Liver (tissue), 9 donors: ENCODE measurements around the gene ADGRD1. TPM values are rescaled to one million over a fixed set of nuclear protein-coding genes. Genes with fewer than 3 reads are reported as not detected.

Experiments
- DNase-seq: peaks from one replicate; pipeline ENCODE4 v3.0.0-alpha.2; 2017; ENCODE audit warnings: low spot score
- H3K27ac ChIP-seq, 2 donors: one replicate each; pipeline ENCODE4 v1.7.0; 2013; ENCODE audit warnings: inconsistent platforms in 2 of 2, low read length in 2 of 2, control low read depth in 1 of 2, low read depth in 1 of 2, mild to moderate bottlenecking in 1 of 2
- H3K27me3 ChIP-seq, 4 donors: one replicate each; pipeline versions ENCODE4 v1.6.1 to v1.7.0; 2013; ENCODE audit warnings: low read length in 3 of 4, inconsistent platforms in 1 of 4, mild to moderate bottlenecking in 1 of 4, moderate library complexity in 1 of 4; ENCODE audit not compliant: control insufficient read depth in 4 of 4, insufficient read depth in 4 of 4
- H3K36me3 ChIP-seq, 4 donors: one replicate each; pipeline versions ENCODE4 v1.6.1 to v1.7.0; 2013; ENCODE audit warnings: low read length in 3 of 4, mild to moderate bottlenecking in 3 of 4, low read depth in 1 of 4, moderate library complexity in 1 of 4; ENCODE audit not compliant: control insufficient read depth in 4 of 4, insufficient read depth in 3 of 4
- H3K4me1 ChIP-seq, 4 donors: one replicate each; pipeline versions ENCODE4 v1.6.1 to v1.7.0; 2013; ENCODE audit warnings: low read length in 3 of 4, mild to moderate bottlenecking in 3 of 4, moderate library complexity in 1 of 4; ENCODE audit not compliant: control insufficient read depth in 4 of 4, insufficient read depth in 4 of 4
- H3K4me3 ChIP-seq, 3 donors: one replicate each; pipeline versions ENCODE4 v1.6.1 to v1.7.0; 2013; ENCODE audit warnings: low read length in 3 of 3, control low read depth in 1 of 3, low read depth in 1 of 3, mild to moderate bottlenecking in 1 of 3
- H3K9ac ChIP-seq, 2 donors: one replicate each; pipeline ENCODE4 v1.7.0; 2013; ENCODE audit warnings: low read length in 2 of 2, mild to moderate bottlenecking in 2 of 2, moderate library complexity in 2 of 2, control low read depth in 1 of 2, low read depth in 1 of 2
- H3K9me3 ChIP-seq, 4 donors: one replicate each; pipeline versions ENCODE4 v1.6.1 to v1.7.0; 2013; ENCODE audit warnings: low read length in 3 of 4; ENCODE audit not compliant: control insufficient read depth in 4 of 4
- ATF3 ChIP-seq: IDR thresholded peaks from 2 replicates; pipeline ENCODE4 v1.6.1; 2016; ENCODE audit warnings: antibody characterized with exemption
- CTCF ChIP-seq: fragments of 150-350 bp; IDR thresholded peaks from 2 replicates; pipeline ENCODE4 v1.5.1; 2017; ENCODE audit warnings: improper control_type of control experiment, low read depth, low read length; ENCODE audit not compliant: missing input control
- EGR1 ChIP-seq, 2 donors: IDR thresholded peaks; 2 replicates each; pipeline ENCODE4 v1.6.1; 2016 to 2018; ENCODE audit warnings: antibody characterized with exemption in 2 of 2, low read depth in 2 of 2
- FOXA1 ChIP-seq: IDR thresholded peaks from 2 replicates; pipeline ENCODE4 v1.6.1; 2016; ENCODE audit warnings: antibody characterized with exemption
- HNF4A ChIP-seq, 2 donors: conservative IDR thresholded peaks; 2 replicates each; pipeline ENCODE4 v1.6.1; 2016; ENCODE audit warnings: antibody characterized with exemption in 2 of 2, mild to moderate bottlenecking in 2 of 2
- HNF4G ChIP-seq: IDR thresholded peaks from 2 replicates; pipeline ENCODE4 v1.6.1; 2016; ENCODE audit warnings: antibody characterized with exemption
- JUND ChIP-seq, 2 donors: IDR thresholded peaks; 2 replicates each; pipeline ENCODE4 v1.6.1; 2016; ENCODE audit warnings: antibody characterized with exemption in 2 of 2
- MAX ChIP-seq: IDR thresholded peaks from 2 replicates; pipeline ENCODE4 v1.6.1; 2016; ENCODE audit warnings: antibody characterized with exemption
- NR2F2 ChIP-seq: IDR thresholded peaks from 2 replicates; pipeline ENCODE4 v1.6.1; 2016; ENCODE audit warnings: antibody characterized with exemption
- RAD21 ChIP-seq, 2 donors: IDR thresholded peaks; 2 replicates each; pipeline ENCODE4 v1.6.1; 2016; ENCODE audit warnings: antibody characterized with exemption in 2 of 2, mild to moderate bottlenecking in 2 of 2
- REST ChIP-seq: IDR thresholded peaks from 2 replicates; pipeline ENCODE4 v1.6.1; 2016; ENCODE audit warnings: antibody characterized with exemption, mild to moderate bottlenecking
- RXRA ChIP-seq, 2 donors: IDR thresholded peaks; 2 replicates each; pipeline ENCODE4 v1.6.1; 2017 to 2018; ENCODE audit warnings: antibody characterized with exemption in 2 of 2, mild to moderate bottlenecking in 1 of 2
- SP1 ChIP-seq: IDR thresholded peaks from 2 replicates; pipeline ENCODE4 v1.6.1; 2018; ENCODE audit warnings: antibody characterized with exemption, mild to moderate bottlenecking
- TAF1 ChIP-seq: conservative IDR thresholded peaks from 2 replicates; pipeline ENCODE4 v1.6.1; 2016; ENCODE audit warnings: antibody characterized with exemption, mild to moderate bottlenecking
- WGBS: extraction: QIAGEN DNeasy Blood & Tissue Kit; methylation state at CpG from one replicate; pipeline ENCODE4 v1.1.7; 2013; 5-methylcytosine and 5-hydroxymethylcytosine counted together
- polyA plus RNA-seq, 2 donors: library from polyadenylated mRNA; stranded (reverse) in 1 of 2; unstranded in 1 of 2; fragments of 200-250 nt in 1 of 2; fragments of >200 nt in 1 of 2; fragmentation: Nextera tagmentation in 1 of 2; extraction: Ambion mirVana in 1 of 2; gene quantifications; one replicate each; pipeline versions ENCODE4 v1.2.1 to v1.2.3, GENCODE V29; 2013 to 2015
- total RNA-seq, 2 donors: library from RNA; depleted of rRNA; stranded (reverse); fragments of >200 nt; gene quantifications; one replicate each; pipeline ENCODE4 v1.2.3, GENCODE V29; 2014
- TF ChIP-seq, protein P1 (sequence below): IDR thresholded peaks from 2 replicates; pipeline ENCODE4 v1.6.1; 2016; ENCODE audit warnings: antibody characterized with exemption
- donor health status: healthy.
- donor health status: healthy.
- donor health status: healthy.
- donor health status: healthy.
- donor health status: healthy.

The ADGRD1 gene
- total and polyA plus RNA-seq, 4 donors: 2.7 to 7.1 (median 4.6) TPM

GRCh38 chr12:131105351-131105735, 151.6 kb downstream of the ADGRD1 start (continued):
- no peak for TF ChIP-seq CTCF
- no peak for TF ChIP-seq RAD21 (IDR thresholded peaks at IDR 0.05)
- no peak for TF ChIP-seq HNF4G
- TF ChIP-seq SP1: no peak

DNA sequence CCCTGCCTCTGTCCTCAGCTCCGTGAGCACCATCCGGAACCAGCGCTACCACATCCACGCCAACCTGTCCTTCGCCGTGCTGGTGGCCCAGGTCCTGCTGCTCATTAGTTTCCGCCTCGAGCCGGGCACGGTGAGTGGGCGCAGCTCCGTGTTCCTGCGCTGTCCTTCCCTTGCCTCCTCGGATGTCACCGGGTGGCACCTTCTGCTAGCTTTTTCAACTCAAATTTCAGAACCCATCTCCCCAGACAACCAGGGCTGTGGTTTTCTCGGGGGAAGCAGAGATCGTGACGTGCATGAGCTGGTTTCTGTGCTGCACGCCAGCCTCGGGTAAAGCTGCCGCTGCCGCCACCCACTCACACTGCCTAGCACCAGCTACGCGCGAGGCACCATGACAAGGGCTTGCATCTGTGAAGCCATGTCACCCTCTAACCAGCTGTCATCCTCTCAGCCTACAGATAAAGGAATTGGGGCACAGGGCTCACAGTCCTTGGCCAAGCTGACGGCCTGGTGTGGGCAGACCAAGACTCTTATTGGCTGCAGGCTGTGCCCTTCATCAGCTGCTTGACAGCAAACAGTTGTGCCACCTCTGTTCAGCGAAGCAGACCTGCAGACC, 152.1 kb downstream of the ADGRD1 start:
- no peak for DNase-seq
- Histone ChIP-seq H3K9me3 (no peaks in the 10 kb centered on the region), H3K27me3 (no peaks in the 10 kb centered on the region), H3K4me3 (no peak overlapping the region), H3K9ac (no peak overlapping the region), H3K27ac (no peak overlapping the region), H3K36me3 (no peaks in the 10 kb centered on the region), H3K4me1 (no peaks in the 10 kb centered on the region)
- 87% methylated on average over 27 of the region's 27 CpGs for WGBS
- TF ChIP-seq, protein P1, sequence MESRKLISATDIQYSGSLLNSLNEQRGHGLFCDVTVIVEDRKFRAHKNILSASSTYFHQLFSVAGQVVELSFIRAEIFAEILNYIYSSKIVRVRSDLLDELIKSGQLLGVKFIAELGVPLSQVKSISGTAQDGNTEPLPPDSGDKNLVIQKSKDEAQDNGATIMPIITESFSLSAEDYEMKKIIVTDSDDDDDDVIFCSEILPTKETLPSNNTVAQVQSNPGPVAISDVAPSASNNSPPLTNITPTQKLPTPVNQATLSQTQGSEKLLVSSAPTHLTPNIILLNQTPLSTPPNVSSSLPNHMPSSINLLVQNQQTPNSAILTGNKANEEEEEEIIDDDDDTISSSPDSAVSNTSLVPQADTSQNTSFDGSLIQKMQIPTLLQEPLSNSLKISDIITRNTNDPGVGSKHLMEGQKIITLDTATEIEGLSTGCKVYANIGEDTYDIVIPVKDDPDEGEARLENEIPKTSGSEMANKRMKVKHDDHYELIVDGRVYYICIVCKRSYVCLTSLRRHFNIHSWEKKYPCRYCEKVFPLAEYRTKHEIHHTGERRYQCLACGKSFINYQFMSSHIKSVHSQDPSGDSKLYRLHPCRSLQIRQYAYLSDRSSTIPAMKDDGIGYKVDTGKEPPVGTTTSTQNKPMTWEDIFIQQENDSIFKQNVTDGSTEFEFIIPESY: no peak
- TF ChIP-seq ATF3: no peak
- no peak for TF ChIP-seq HNF4G

DNA sequence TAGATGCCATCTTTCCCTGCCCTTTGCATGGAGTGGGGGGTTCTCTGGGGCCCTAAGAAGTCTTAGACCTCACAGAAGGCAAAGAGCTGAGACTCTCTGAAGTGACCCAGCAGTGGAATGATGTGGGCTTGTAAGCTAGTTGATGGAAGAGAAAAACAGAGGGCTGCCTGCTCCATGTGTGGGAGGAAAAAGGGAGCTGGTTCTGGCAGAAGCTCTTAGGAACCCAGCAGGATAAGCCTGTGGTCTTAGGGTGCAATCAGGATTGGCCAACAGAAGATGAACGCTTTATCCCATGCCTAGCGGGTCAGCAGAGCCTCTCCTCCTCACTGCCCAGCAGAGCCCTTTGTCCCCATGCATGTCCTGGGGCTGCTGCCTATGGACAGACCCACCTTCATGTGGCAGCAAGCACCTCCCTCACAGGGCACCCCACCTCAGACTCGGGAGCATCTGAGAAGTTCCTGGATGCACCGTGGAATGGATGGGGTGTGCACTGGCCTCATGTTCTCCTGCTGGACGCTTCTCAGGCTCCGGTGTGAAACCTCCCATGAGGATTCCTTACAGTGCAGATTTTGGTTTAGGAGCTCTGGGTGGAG, 152.7 kb downstream of the ADGRD1 start:
- Histone ChIP-seq H3K36me3 (no peaks in the 10 kb centered on the region), H3K9ac (no peak overlapping the region), H3K27me3 (no peaks in the 10 kb centered on the region), H3K27ac (no peak overlapping the region), H3K4me1 (no peaks in the 10 kb centered on the region), H3K4me3 (no peak overlapping the region), H3K9me3 (no peaks in the 10 kb centered on the region)
- 93% methylated on average over 6 of the region's 6 CpGs for WGBS
- no peak for DNase-seq
- TF ChIP-seq RXRA (IDR thresholded peaks at IDR 0.05) (no peak), JUND (IDR thresholded peaks at IDR 0.05) (no peak), HNF4A (conservative IDR thresholded peaks at IDR 0.05) (no peak), TAF1 (no peak), NR2F2 (no peak), REST (no peak), EGR1 (IDR thresholded peaks at IDR 0.05; ENCODE audit: low read depth in 2 of 2) (no peak), FOXA1 (no peak), MAX (no peak)
